OCI-LY1 (cell line): ENCODE data around the gene TSPYL1.

Experiments
- EZH2 ChIP-seq: fragments of 200-600 bp; sonication (generic), shearing (Covaris generic); IDR thresholded peaks from 2 replicates; pipeline ENCODE4 v1.8.0; 2017; ENCODE audit warnings: borderline replicate concordance, mixed run types, mild to moderate bottlenecking, antibody characterized with exemption, low read length, moderate library complexity, mixed read lengths
- TF ChIP-seq, protein P1 (sequence below): fragments of 200-600 bp; sonication (generic), shearing (Covaris generic); IDR thresholded peaks from 2 replicates; pipeline ENCODE4 v1.5.1; 2017; ENCODE audit warnings: mild to moderate bottlenecking, antibody characterized with exemption, low read length, moderate library complexity, mixed read lengths

DNA sequence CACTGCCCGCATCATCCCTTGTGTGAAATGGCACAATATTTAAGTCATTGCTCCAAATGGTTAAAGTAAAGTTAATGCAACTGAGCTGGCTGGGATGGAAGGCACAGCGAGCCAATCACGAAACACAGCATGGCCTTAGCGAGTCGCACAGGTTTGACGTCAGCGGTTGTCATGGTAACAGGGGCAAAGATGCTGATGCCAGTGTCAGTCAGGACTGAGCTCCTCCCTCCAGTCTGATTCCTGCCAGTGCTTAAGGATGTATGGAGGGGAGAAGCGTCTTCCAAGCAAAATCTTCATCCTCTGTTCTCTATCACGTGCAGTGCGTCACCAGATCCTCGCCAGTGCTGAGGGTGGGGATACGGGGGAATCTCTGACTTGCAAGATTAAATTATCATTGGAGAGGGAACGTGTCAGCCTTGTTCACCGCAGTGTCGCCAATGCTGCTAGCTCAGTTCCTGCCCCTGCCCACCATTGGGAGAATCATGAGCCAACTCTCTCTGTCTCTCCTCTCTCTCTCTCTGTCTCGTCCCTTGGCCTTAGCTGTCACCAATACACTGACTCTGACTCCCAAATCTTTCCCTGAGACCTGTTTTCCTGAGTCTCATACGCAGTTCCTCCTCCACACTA is 50.3 kb downstream of the TSPYL1 start:
- TF ChIP-seq, protein P1, sequence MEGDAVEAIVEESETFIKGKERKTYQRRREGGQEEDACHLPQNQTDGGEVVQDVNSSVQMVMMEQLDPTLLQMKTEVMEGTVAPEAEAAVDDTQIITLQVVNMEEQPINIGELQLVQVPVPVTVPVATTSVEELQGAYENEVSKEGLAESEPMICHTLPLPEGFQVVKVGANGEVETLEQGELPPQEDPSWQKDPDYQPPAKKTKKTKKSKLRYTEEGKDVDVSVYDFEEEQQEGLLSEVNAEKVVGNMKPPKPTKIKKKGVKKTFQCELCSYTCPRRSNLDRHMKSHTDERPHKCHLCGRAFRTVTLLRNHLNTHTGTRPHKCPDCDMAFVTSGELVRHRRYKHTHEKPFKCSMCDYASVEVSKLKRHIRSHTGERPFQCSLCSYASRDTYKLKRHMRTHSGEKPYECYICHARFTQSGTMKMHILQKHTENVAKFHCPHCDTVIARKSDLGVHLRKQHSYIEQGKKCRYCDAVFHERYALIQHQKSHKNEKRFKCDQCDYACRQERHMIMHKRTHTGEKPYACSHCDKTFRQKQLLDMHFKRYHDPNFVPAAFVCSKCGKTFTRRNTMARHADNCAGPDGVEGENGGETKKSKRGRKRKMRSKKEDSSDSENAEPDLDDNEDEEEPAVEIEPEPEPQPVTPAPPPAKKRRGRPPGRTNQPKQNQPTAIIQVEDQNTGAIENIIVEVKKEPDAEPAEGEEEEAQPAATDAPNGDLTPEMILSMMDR, result no peak
- TF ChIP-seq EZH2, result no peak
